ENCODE measurements around the gene FAM234B.

DNA sequence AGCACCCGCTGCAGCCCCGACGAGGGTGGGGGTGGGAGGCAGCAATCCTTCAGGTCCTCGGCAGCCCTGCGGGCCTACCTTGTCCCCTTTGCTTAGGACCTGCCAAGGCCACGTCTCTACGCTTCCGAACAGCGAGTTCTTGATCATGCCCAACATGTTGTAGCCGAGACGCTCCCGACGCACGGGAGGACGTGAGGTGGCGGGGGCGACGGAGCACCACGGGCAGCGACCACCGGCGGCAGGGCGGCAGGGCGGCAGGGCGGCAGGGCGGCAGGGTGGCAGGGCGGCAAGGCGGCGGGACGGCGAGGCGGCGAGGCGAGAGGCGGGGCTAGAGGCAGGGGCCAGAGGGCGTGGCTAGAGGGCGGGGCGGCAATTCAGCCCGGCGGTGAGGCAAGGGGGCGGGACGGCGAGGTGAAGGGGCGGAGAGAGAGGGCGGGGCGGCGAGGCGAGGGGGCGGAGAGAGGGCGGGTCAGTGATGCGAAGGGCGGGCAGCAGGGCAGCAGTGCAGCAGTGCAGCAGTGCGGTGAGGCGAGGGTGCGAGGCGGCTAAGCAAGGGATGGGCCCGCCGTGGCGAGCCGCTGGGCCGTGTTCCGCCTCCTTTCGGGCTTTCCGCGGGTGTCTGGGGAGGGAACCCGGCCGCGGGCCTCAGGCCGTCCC, 44.1 kb upstream of the FAM234B start, which contains the start of gene HEBP1:
- TF ChIP-seq, protein P1, sequence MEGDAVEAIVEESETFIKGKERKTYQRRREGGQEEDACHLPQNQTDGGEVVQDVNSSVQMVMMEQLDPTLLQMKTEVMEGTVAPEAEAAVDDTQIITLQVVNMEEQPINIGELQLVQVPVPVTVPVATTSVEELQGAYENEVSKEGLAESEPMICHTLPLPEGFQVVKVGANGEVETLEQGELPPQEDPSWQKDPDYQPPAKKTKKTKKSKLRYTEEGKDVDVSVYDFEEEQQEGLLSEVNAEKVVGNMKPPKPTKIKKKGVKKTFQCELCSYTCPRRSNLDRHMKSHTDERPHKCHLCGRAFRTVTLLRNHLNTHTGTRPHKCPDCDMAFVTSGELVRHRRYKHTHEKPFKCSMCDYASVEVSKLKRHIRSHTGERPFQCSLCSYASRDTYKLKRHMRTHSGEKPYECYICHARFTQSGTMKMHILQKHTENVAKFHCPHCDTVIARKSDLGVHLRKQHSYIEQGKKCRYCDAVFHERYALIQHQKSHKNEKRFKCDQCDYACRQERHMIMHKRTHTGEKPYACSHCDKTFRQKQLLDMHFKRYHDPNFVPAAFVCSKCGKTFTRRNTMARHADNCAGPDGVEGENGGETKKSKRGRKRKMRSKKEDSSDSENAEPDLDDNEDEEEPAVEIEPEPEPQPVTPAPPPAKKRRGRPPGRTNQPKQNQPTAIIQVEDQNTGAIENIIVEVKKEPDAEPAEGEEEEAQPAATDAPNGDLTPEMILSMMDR (IDR thresholded peaks at IDR 0.05): peak in 1 of 6 experiments; percentile 14
- TF ChIP-seq POLR2A (IDR thresholded peaks at IDR 0.05): peak in 3 of 4 donors; percentile 86 to 98 (median 97)
